ENCODE data around the gene BFSP2.

GRCh38 chr3:133375403-133375745 is 24.5 kb upstream of the BFSP2 start:
- TF ChIP-seq POLR2A (IDR thresholded peaks at IDR 0.05; ENCODE audit: low read depth, low read length) (no peak), POLR2AphosphoS5 (IDR thresholded peaks at IDR 0.05; ENCODE audit: low read depth, low read length) (no peak)
